Measurements from ENCODE around the gene KRTAP13-2.

Gene KRTAP13-2

DNA sequence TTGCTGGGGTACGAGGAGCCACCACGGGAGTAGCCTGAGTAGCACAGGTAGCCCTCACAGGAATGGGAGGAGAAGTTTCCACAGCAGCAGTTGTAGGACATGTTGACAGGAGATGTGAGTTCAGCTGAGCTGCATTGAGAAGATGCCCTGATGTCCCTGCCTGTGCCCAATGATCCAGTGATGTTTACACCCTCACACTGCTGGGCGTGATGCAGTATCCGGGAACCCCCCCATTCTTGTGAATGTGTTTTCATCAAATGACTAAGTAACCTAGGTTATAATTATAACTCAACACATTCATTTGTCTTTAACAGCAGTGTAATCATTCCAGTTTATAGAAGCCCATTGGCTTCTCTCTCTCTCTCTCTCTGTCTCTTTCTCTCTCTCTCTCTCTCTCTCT lies 23.6 kb downstream of the KRTAP13-2 start, which contains the start of gene KRTAP23-1:
Gene KRTAP23-1, minus strand, starts transcription at position 101 of the 400 bp plus-strand sequence. Its CDS starts 0 bp downstream, at position 101.
- H3K27ac ChIP-seq (ENCODE audit: low read length), result no peak within 1 kb of the TSS
- H3K27me3 ChIP-seq (ENCODE audit: control insufficient read depth, insufficient read depth, low read length), result no peaks in the 10 kb centered on the region
- no CpG with 5 or more reads among the region's 4 CpGs for WGBS (ENCODE audit: insufficient coverage, insufficient read length)
- DNase-seq (ENCODE audit: low read depth, low spot score), result no peak
- H3K9me3 ChIP-seq (ENCODE audit: control insufficient read depth, insufficient read depth, low read length), result peaks cover 6% of the 10 kb centered on the region
- H3K4me3 ChIP-seq (ENCODE audit: low read length), result no peak within 1 kb of the TSS
- no peaks in the 10 kb centered on the region for H3K36me3 ChIP-seq (ENCODE audit: control insufficient read depth, insufficient read depth, low read length)
- H3K4me1 ChIP-seq (ENCODE audit: control insufficient read depth, insufficient read depth, low read length), result no peaks in the 10 kb centered on the region

DNA sequence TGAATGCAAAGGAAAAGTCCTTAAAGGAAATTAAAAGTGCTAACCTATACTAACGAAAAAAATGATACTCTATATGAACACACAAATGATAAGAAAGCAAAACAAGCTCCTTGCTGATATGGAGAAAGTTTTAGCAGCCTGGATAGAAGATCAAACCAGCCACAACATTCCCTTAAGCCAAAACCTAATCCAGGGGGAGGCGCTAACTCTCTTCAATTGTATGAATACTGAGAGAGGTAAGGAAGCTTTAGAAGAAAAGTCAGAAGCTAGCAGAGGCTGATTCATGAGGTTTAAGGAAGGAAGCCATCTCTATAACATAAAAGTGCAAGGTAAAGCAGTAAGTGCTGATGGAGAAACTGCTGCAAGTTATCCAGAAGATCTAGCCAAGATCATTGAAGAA lies 27.1 kb downstream of the KRTAP13-2 start:
- no CpG with 5 or more reads among the region's 2 CpGs for WGBS (ENCODE audit: insufficient coverage, insufficient read length)

GRCh38 chr21:30340714-30341573 lies 31.1 kb downstream of the KRTAP13-2 start:
- Histone ChIP-seq H3K27me3 (ENCODE audit: control insufficient read depth, insufficient read depth, low read length) (no peaks in the 10 kb centered on the region), H3K9me3 (ENCODE audit: control insufficient read depth, insufficient read depth, low read length) (peaks cover 4% of the 10 kb centered on the region), H3K36me3 (ENCODE audit: control insufficient read depth, insufficient read depth, low read length) (no peaks in the 10 kb centered on the region), H3K27ac (ENCODE audit: low read length) (no peak overlapping the region), H3K4me1 (ENCODE audit: control insufficient read depth, insufficient read depth, low read length) (no peaks in the 10 kb centered on the region), H3K4me3 (ENCODE audit: low read length) (no peak overlapping the region)
- WGBS (ENCODE audit: insufficient coverage, insufficient read length), result no CpG with 5 or more reads among the region's 2 CpGs
- no peak for DNase-seq (ENCODE audit: low read depth, low spot score)

More for the DNA sequence above, 27.1 kb downstream of the KRTAP13-2 start:
- peaks cover 4% of the 10 kb centered on the region for H3K9me3 ChIP-seq (ENCODE audit: control insufficient read depth, insufficient read depth, low read length)
- no peaks in the 10 kb centered on the region for H3K4me1 ChIP-seq (ENCODE audit: control insufficient read depth, insufficient read depth, low read length)
- no peaks in the 10 kb centered on the region for H3K36me3 ChIP-seq (ENCODE audit: control insufficient read depth, insufficient read depth, low read length)
- no peak for DNase-seq (ENCODE audit: low read depth, low spot score)
- no peaks in the 10 kb centered on the region for H3K27me3 ChIP-seq (ENCODE audit: control insufficient read depth, insufficient read depth, low read length)
- H3K27ac ChIP-seq (ENCODE audit: low read length), result no peak overlapping the region
- no peak overlapping the region for H3K4me3 ChIP-seq (ENCODE audit: low read length)

GRCh38 chr21:30338717-30339116 lies 33.4 kb downstream of the KRTAP13-2 start:
- H3K27me3 ChIP-seq (ENCODE audit: control insufficient read depth, insufficient read depth, low read length), result no peaks in the 10 kb centered on the region
- peaks cover 4% of the 10 kb centered on the region for H3K9me3 ChIP-seq (ENCODE audit: control insufficient read depth, insufficient read depth, low read length)
- no peak overlapping the region for H3K4me3 ChIP-seq (ENCODE audit: low read length)
- H3K27ac ChIP-seq (ENCODE audit: low read length), result no peak overlapping the region
- no peaks in the 10 kb centered on the region for H3K4me1 ChIP-seq (ENCODE audit: control insufficient read depth, insufficient read depth, low read length)
- H3K36me3 ChIP-seq (ENCODE audit: control insufficient read depth, insufficient read depth, low read length), result no peaks in the 10 kb centered on the region
- no peak for DNase-seq (ENCODE audit: low read depth, low spot score)
- WGBS (ENCODE audit: insufficient coverage, insufficient read length), result no CpG with 5 or more reads among the region's 4 CpGs

- no peak overlapping the region for H3K4me3 ChIP-seq (ENCODE audit: low read length)
- no peaks in the 10 kb centered on the region for H3K36me3 ChIP-seq (ENCODE audit: control insufficient read depth, insufficient read depth, low read length)
- H3K4me1 ChIP-seq (ENCODE audit: control insufficient read depth, insufficient read depth, low read length), result no peaks in the 10 kb centered on the region
- no peak for DNase-seq (ENCODE audit: low read depth, low spot score)
- no peak overlapping the region for H3K27ac ChIP-seq (ENCODE audit: low read length)
- H3K9me3 ChIP-seq (ENCODE audit: control insufficient read depth, insufficient read depth, low read length), result peaks cover 4% of the 10 kb centered on the region
- no peaks in the 10 kb centered on the region for H3K27me3 ChIP-seq (ENCODE audit: control insufficient read depth, insufficient read depth, low read length)
Observed at GRCh38 chr21:30337772-30338171, 34.3 kb downstream of the KRTAP13-2 start.

DNA sequence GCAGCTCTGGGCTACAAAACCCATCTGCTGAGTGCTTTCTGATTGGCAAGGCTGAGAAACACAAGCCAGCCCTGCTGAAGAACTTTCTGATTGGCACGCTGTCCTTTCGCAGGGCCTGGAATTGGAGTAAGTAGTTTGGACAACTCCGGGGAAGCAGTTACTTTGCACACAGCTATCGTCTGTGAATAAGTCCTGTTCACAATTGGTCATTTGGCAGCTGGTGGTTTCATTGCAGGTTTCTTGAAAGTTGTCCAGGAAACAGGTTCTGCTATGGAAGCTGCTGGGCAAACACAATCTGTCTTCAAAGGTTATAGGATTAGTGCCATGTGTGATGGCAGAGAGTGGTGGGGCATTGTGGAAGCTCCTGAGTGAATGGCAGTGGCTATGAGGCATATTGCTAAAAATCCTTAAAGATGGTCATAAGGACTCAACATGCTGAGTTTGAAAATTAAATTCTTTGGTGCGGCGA lies 34.8 kb downstream of the KRTAP13-2 start, which contains the start of gene KRTAP27-1:
Gene KRTAP27-1, minus strand, starts transcription at position 419 of the 469 bp plus-strand sequence. Its CDS starts 26 bp downstream, at position 393.
- Histone ChIP-seq H3K9me3 (ENCODE audit: control insufficient read depth, insufficient read depth, low read length) (peaks cover 4% of the 10 kb centered on the region), H3K27ac (ENCODE audit: low read length) (no peak within 1 kb of the TSS), H3K4me3 (ENCODE audit: low read length) (no peak within 1 kb of the TSS), H3K36me3 (ENCODE audit: control insufficient read depth, insufficient read depth, low read length) (no peaks in the 10 kb centered on the region), H3K4me1 (ENCODE audit: control insufficient read depth, insufficient read depth, low read length) (no peaks in the 10 kb centered on the region), H3K27me3 (ENCODE audit: control insufficient read depth, insufficient read depth, low read length) (no peaks in the 10 kb centered on the region)
- DNase-seq (ENCODE audit: low read depth, low spot score), result no peak
- no CpG with 5 or more reads among the region's 6 CpGs for WGBS (ENCODE audit: insufficient coverage, insufficient read length)

DNA sequence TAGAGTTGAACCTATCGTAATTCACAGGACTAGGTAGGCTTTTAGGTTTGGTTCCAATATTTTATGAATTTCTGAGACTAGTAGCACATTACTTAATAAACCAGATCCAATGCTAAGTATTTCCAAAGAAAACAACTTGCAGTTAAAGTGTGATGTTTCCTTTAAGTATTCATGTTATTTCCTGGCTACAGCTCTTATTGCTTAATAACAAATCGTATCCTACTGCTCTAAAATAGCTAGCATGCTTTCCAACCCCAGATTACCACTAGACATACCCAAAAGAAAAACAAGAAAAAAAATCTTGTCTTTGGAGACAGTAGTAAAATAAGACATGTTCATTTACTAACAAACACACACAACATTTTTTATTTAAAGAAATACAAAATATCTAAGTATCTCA lies 35.5 kb downstream of the KRTAP13-2 start:
- DNase-seq (ENCODE audit: low read depth, low spot score), result no peak
- WGBS (ENCODE audit: insufficient coverage, insufficient read length), result no CpG with 5 or more reads among the region's 2 CpGs
- no peaks in the 10 kb centered on the region for H3K4me1 ChIP-seq (ENCODE audit: control insufficient read depth, insufficient read depth, low read length)
- peaks cover 4% of the 10 kb centered on the region for H3K9me3 ChIP-seq (ENCODE audit: control insufficient read depth, insufficient read depth, low read length)
- H3K27ac ChIP-seq (ENCODE audit: low read length), result no peak overlapping the region
- H3K4me3 ChIP-seq (ENCODE audit: low read length), result no peak overlapping the region
- H3K27me3 ChIP-seq (ENCODE audit: control insufficient read depth, insufficient read depth, low read length), result no peaks in the 10 kb centered on the region
- H3K36me3 ChIP-seq (ENCODE audit: control insufficient read depth, insufficient read depth, low read length), result no peaks in the 10 kb centered on the region

- no peak for DNase-seq (ENCODE audit: low read depth, low spot score)
- WGBS (ENCODE audit: insufficient coverage, insufficient read length), result no CpG with 5 or more reads among the region's 3 CpGs
- Histone ChIP-seq H3K9me3 (ENCODE audit: control insufficient read depth, insufficient read depth, low read length) (peaks cover 7% of the 10 kb centered on the region), H3K36me3 (ENCODE audit: control insufficient read depth, insufficient read depth, low read length) (no peaks in the 10 kb centered on the region), H3K27me3 (ENCODE audit: control insufficient read depth, insufficient read depth, low read length) (no peaks in the 10 kb centered on the region), H3K27ac (ENCODE audit: low read length) (no peak overlapping the region), H3K4me1 (ENCODE audit: control insufficient read depth, insufficient read depth, low read length) (no peaks in the 10 kb centered on the region), H3K4me3 (ENCODE audit: low read length) (no peak overlapping the region)
Observed at GRCh38 chr21:30333736-30334135, 38.3 kb downstream of the KRTAP13-2 start.

DNA sequence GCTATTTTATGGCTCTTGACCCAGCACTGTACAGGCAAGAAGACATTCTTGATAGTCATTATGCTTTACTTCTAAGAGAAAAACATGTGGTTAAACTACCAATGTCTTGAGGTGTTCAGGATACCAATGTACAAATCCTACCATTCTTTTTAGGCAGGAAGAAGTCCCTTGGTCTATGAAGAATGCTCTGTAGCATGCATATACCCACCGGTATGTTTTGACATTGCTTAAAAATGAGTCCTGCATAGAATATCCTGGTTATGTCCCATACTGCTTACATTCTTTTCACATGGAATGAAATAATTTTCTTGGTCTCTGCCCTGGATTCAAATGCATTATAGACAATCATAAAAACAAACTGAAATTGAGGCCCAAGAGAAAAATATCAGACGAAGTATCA lies 39.4 kb downstream of the KRTAP13-2 start:
- no CpG with 5 or more reads among the region's 2 CpGs for WGBS (ENCODE audit: insufficient coverage, insufficient read length)
- Histone ChIP-seq H3K36me3 (ENCODE audit: control insufficient read depth, insufficient read depth, low read length) (no peaks in the 10 kb centered on the region), H3K4me3 (ENCODE audit: low read length) (no peak overlapping the region), H3K27ac (ENCODE audit: low read length) (no peak overlapping the region), H3K9me3 (ENCODE audit: control insufficient read depth, insufficient read depth, low read length) (peaks cover 9% of the 10 kb centered on the region), H3K27me3 (ENCODE audit: control insufficient read depth, insufficient read depth, low read length) (no peaks in the 10 kb centered on the region), H3K4me1 (ENCODE audit: control insufficient read depth, insufficient read depth, low read length) (no peaks in the 10 kb centered on the region)
- no peak for DNase-seq (ENCODE audit: low read depth, low spot score)

GRCh38 chr21:30329203-30329875 lies 42.7 kb downstream of the KRTAP13-2 start:
- Histone ChIP-seq H3K27ac (ENCODE audit: low read length) (no peak overlapping the region), H3K36me3 (ENCODE audit: control insufficient read depth, insufficient read depth, low read length) (no peaks in the 10 kb centered on the region), H3K9me3 (ENCODE audit: control insufficient read depth, insufficient read depth, low read length) (peaks cover 5% of the 10 kb centered on the region), H3K4me1 (ENCODE audit: control insufficient read depth, insufficient read depth, low read length) (no peaks in the 10 kb centered on the region), H3K4me3 (ENCODE audit: low read length) (no peak overlapping the region), H3K27me3 (ENCODE audit: control insufficient read depth, insufficient read depth, low read length) (no peaks in the 10 kb centered on the region)
- WGBS (ENCODE audit: insufficient coverage, insufficient read length), result no CpG with 5 or more reads among the region's 4 CpGs
- no peak for DNase-seq (ENCODE audit: low read depth, low spot score)

All from iPS DF 6.9 (cell line).